Bronchial epithelial cell (primary cell): ENCODE measurements around the gene ZNF621. TPM values are rescaled to one million over a fixed set of nuclear protein-coding genes. Genes with fewer than 3 reads are reported as not detected.

Experiments
- DNase-seq: peaks from one replicate; pipeline ENCODE4 v3.0.0-alpha.2; 2010; ENCODE audit warnings: low read depth
- FAIRE-seq: peaks from 2 replicates; lab custom pipeline; 2011; peaks lifted over from hg19 to GRCh38; lab: Jason Lieb, UNC
- H3K27me3 ChIP-seq: 2 replicates; pipeline ENCODE4 v1.5.1; 2011; ENCODE audit warnings: low read length; ENCODE audit not compliant: control insufficient read depth, insufficient read depth
- H3K36me3 ChIP-seq: 2 replicates; pipeline ENCODE4 v1.5.1; 2011; ENCODE audit warnings: low read length; ENCODE audit not compliant: control insufficient read depth, insufficient read depth
- H3K4me3 ChIP-seq: 2 replicates; pipeline ENCODE4 v1.5.1; 2011; ENCODE audit warnings: mild to moderate bottlenecking, low read depth, low read length, control low read depth
- CTCF ChIP-seq: IDR thresholded peaks from 2 replicates; pipeline ENCODE4 v1.5.1; 2011; ENCODE audit warnings: mild to moderate bottlenecking, moderate library complexity, low read length, control low read depth, inconsistent platforms; ENCODE audit not compliant: insufficient read depth, severe bottlenecking
- total RNA-seq: library from RNA; depleted of rRNA; stranded (reverse); fragments of >200 nt; gene quantifications from 2 replicates; pipeline ENCODE4 v1.2.1, GENCODE V29; 2014

Gene ZNF621
- total RNA-seq, 1 donor from 2014 or later, result 14.5 TPM

GRCh38 chr3:40494698-40495097, 30.1 kb upstream of the ZNF621 start:
- Histone ChIP-seq H3K4me3 (no peak overlapping the region), H3K36me3 (no peaks in the 10 kb centered on the region), H3K27me3 (no peaks in the 10 kb centered on the region)
- DNase-seq, result no peak
- TF ChIP-seq CTCF, result no peak
- FAIRE-seq, result no peak

- Histone ChIP-seq H3K4me3 (no peak overlapping the region), H3K27me3 (no peaks in the 10 kb centered on the region), H3K36me3 (no peaks in the 10 kb centered on the region)
- no peak for FAIRE-seq
- no peak for TF ChIP-seq CTCF
- DNase-seq, result no peak
Measured at GRCh38 chr3:40497288-40497687, 27.5 kb upstream of the ZNF621 start.

- H3K36me3 ChIP-seq, result no peaks in the 10 kb centered on the region
Measured at GRCh38 chr3:40499952-40500351, 24.8 kb upstream of the ZNF621 start.

GRCh38 chr3:40502034-40502433, 22.7 kb upstream of the ZNF621 start:
- Histone ChIP-seq H3K4me3 (no peak overlapping the region), H3K36me3 (no peaks in the 10 kb centered on the region), H3K27me3 (no peaks in the 10 kb centered on the region)
- FAIRE-seq (no peak), DNase-seq (no peak)
- TF ChIP-seq CTCF, result no peak

More at GRCh38 chr3:40499952-40500351, 24.8 kb upstream of the ZNF621 start:
- FAIRE-seq, result no peak
- no peak overlapping the region for H3K4me3 ChIP-seq
- no peaks in the 10 kb centered on the region for H3K27me3 ChIP-seq
- no peak for DNase-seq
- no peak for TF ChIP-seq CTCF

- H3K27me3 ChIP-seq, result no peaks in the 10 kb centered on the region
- no peaks in the 10 kb centered on the region for H3K36me3 ChIP-seq
- DNase-seq (peak; percentile 99), FAIRE-seq (peak; percentile 98)
- no peak overlapping the region for H3K4me3 ChIP-seq
- TF ChIP-seq CTCF, result no peak
Measured at GRCh38 chr3:40504636-40505430, 19.9 kb upstream of the ZNF621 start.
